WTC11 (cell line): ENCODE measurements around the gene ALDH9A1.

Source experiments
- AFF4 ChIP-seq: sonication (generic); formaldehyde crosslinking; IDR thresholded peaks from 2 replicates; pipeline ENCODE4 v1.8.1; 2023; ENCODE audit warnings: mild to moderate bottlenecking, missing genetic modification reagents, borderline replicate concordance
- CTCF ChIP-seq: fragments of 200-600 bp; IDR thresholded peaks from 2 replicates; pipeline ENCODE4 v1.8.0; 2022; ENCODE audit warnings: antibody characterized with exemption
- NFE2L1 ChIP-seq: sonication (generic); formaldehyde crosslinking; IDR thresholded peaks from 2 replicates; pipeline ENCODE4 v1.8.1; 2023; ENCODE audit warnings: missing genetic modification reagents
- OVOL2 ChIP-seq: fragments of 250-450 bp; sonication (Bioruptor Pico); IDR thresholded peaks from 2 replicates; pipeline ENCODE4 v1.9.0; 2021; ENCODE audit warnings: mild to moderate bottlenecking, borderline replicate concordance
- ZNF281 ChIP-seq: sonication (generic); formaldehyde crosslinking; IDR thresholded peaks from 2 replicates; pipeline ENCODE4 v1.8.0; 2023; ENCODE audit warnings: mild to moderate bottlenecking, missing genetic modification reagents
- TF ChIP-seq, protein P1 (sequence below): sonication (generic); formaldehyde crosslinking; IDR thresholded peaks from 2 replicates; pipeline ENCODE4 v1.8.1; 2023; ENCODE audit warnings: mild to moderate bottlenecking, missing genetic modification reagents

- no peak for TF ChIP-seq ZNF281
- TF ChIP-seq CTCF, result no peak
- TF ChIP-seq OVOL2 (CRISPR knock-in tag), result no peak
- no peak for TF ChIP-seq NFE2L1 (CRISPR knock-in tag)
- no peak for TF ChIP-seq AFF4 (CRISPR knock-in tag)
- TF ChIP-seq, protein P1, sequence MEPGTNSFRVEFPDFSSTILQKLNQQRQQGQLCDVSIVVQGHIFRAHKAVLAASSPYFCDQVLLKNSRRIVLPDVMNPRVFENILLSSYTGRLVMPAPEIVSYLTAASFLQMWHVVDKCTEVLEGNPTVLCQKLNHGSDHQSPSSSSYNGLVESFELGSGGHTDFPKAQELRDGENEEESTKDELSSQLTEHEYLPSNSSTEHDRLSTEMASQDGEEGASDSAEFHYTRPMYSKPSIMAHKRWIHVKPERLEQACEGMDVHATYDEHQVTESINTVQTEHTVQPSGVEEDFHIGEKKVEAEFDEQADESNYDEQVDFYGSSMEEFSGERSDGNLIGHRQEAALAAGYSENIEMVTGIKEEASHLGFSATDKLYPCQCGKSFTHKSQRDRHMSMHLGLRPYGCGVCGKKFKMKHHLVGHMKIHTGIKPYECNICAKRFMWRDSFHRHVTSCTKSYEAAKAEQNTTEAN, result no peak
Measured at GRCh38 chr1:165629848-165630628, 68.3 kb downstream of the ALDH9A1 start.
